C4-2B (cell line): Measurements from ENCODE around the gene SLC27A1.

Source experiments
- H3K27ac ChIP-seq: fragments of 450-650 bp; 2 replicates; pipeline ENCODE4 v1.5.1; 2017
- ZFX ChIP-seq: fragments of 450-650 bp; IDR thresholded peaks from 2 replicates; pipeline ENCODE4 v1.6.1; 2017
- TF ChIP-seq, protein P1 (sequence below): fragments of 450-650 bp; conservative IDR thresholded peaks from 2 replicates; pipeline ENCODE4 v1.5.1; 2017; ENCODE audit warnings: mild to moderate bottlenecking

SLC27A1 gene

DNA sequence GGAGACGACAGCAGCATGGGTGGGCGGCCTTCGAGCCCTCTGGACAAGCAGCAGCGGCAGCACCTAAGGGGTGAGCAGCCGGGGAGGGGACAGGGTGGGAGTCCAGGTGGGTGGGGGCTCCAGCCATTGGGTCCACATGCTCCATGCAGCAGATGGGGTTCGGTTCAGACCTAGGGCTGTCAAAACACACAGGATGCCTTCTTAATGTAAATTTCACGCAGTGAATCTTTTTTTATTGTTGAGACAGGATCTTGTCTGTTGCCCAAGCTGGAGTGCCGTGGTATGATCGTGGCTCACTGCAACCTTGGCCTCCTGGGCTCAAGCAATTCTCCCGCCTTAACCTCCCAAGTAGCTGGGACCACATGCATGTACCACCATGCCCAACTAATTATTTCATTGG lies 57.0 kb downstream of the SLC27A1 start:
- no peak overlapping the region for H3K27ac ChIP-seq
- no peak for TF ChIP-seq ZFX
- TF ChIP-seq, protein P1, sequence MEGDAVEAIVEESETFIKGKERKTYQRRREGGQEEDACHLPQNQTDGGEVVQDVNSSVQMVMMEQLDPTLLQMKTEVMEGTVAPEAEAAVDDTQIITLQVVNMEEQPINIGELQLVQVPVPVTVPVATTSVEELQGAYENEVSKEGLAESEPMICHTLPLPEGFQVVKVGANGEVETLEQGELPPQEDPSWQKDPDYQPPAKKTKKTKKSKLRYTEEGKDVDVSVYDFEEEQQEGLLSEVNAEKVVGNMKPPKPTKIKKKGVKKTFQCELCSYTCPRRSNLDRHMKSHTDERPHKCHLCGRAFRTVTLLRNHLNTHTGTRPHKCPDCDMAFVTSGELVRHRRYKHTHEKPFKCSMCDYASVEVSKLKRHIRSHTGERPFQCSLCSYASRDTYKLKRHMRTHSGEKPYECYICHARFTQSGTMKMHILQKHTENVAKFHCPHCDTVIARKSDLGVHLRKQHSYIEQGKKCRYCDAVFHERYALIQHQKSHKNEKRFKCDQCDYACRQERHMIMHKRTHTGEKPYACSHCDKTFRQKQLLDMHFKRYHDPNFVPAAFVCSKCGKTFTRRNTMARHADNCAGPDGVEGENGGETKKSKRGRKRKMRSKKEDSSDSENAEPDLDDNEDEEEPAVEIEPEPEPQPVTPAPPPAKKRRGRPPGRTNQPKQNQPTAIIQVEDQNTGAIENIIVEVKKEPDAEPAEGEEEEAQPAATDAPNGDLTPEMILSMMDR = no peak

DNA sequence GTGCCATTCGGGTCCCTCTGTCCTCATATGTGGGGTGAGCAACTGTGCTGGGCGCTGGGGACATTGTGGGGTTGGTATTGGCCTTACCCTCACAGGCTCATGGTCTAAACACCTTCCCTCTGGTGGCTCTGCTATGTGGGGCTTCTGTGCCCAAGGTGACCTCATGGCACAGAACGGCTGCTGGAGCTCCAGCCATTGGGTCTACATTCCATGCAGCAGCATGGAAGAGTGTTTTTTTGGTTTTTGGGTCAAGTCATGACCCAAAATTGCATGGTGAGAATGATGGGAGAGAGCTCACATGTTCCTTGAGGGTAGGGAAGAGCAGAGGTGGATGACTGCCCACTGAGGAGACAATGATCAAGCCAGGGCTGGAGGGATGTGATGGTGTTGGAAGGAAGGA lies 58.3 kb downstream of the SLC27A1 start:
- TF ChIP-seq, protein P1 = no peak
- no peak for TF ChIP-seq ZFX
- no peak overlapping the region for H3K27ac ChIP-seq

DNA sequence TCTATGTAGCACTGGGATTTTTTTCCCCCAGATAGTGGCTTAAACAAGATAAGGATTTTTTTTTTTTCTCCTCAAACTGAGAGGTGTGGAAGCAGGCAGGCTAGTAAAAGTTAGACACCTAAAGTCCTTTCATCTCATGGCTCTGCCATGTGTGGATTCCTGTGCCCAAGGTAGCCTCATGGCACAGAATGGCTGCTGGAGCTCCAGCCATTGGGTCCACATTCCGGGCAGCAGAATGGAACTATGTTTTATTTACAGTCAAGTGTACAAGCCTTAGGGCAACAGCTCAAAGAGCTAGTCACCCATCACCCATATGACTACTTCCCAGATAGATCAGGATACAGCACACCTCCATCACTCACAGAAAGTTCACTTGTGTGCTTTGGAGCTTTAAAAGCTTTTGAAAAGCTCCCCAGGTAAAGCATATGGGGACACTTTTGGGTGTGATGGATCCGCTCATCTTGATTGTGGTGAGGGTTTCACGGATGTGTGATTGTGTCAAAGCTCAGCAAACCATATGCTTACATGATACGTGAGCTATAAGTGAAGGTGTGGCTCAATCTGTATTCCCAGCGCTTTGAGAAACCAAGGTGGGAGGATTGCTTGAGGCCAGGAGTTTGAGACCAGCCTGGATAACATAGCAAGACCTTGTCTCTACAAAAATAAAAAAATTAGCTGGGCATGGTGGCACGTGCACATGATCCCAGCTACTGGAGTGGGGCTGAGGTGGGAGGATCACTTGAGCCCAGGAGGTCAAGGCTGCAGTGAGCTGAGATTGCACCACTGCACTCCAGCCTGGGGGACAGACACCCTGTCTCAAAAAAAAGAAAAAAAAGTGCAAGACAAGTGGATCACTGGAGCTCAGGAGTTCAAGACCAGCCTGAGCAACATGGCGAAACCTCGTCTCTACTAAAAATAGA lies 59.2 kb downstream of the SLC27A1 start:
- H3K27ac ChIP-seq = no peak overlapping the region
- TF ChIP-seq, protein P1 = no peak
- TF ChIP-seq ZFX = no peak

DNA sequence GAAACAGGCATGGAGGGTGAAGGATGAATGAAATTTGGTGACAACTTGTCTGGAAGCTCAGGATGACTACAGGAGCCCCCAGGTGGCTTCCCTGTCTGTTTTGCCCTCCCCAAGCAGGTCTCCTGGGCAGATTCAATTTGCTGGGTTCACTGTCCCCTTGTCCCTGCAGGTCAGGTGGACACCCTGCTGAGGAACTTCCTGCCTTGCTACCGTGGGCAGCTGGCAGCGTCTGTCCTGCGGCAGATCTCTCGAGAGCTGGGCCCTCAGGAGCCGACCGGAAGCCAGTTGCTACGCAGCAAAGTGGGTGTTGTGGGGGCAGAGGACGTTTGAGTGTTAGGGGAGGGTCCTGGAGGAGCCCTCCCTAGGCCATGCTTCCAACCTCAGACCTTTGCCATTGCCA lies 60.3 kb downstream of the SLC27A1 start:
- TF ChIP-seq ZFX = no peak
- TF ChIP-seq, protein P1 = no peak
- no peak overlapping the region for H3K27ac ChIP-seq

DNA sequence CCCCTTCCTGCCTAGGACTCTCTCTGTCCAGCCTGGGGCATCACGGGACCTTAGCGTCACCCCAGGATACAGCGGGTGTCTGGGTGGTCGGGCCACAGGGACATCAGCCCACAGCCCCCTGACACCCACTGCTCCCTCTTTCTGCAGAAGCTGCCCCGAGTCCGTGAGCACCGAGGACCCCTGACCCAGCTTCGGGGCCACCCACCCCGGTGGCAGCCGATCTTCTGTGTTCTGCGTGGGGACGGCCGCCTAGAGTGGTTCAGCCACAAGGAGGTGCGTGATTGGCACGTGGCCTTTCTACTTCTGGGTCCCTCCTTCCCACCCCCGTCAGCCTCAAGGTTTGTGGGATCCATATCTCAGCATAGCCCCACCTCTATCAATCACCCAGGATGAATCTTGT lies 61.8 kb downstream of the SLC27A1 start:
- no peak for TF ChIP-seq ZFX
- TF ChIP-seq, protein P1 = no peak
- H3K27ac ChIP-seq = no peak overlapping the region

DNA sequence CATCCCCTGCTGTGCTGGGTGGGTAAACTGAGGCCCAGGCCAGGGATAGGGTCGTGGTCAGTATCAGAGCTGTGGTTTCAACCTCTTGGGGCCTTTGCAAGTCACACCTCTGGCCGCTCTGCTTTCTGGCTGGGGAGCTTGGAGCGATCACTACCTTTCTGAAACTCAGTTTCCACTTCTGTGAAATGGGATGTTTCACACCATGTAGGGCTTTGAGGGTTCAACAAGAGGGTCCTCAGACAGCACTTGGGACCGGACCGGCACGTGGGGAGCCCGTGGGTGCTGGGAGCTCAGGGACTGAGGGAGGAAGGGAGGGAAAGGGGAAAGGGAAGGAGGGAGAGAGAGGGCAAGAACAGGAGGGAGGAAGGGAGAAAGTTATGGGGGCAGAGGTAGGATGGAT lies 62.2 kb downstream of the SLC27A1 start:
- H3K27ac ChIP-seq = no peak overlapping the region
- TF ChIP-seq, protein P1 = no peak
- TF ChIP-seq ZFX = no peak

DNA sequence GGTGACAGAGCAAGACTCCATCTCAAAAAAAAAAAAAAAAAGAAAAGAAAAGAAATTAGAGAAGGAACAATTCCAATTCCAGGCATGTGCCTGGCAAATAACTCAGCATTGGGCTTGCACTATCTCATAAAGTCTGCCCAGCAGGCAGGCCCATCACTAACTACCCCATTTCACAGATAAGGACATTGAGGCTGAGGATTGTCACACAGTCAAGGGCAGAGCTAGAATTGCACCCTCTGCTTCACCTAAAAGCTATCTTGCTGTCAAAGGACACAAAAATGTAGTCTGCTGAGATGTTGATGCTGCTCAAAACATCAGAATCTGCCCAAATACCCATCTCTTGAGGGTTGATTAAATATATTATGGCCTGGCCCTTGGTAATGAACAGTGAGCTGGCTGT lies 64.4 kb downstream of the SLC27A1 start:
- H3K27ac ChIP-seq = no peak overlapping the region
- TF ChIP-seq, protein P1 = no peak
- no peak for TF ChIP-seq ZFX
